Measurements from ENCODE around the gene SETD4.

- TF ChIP-seq CTCF (IDR thresholded peaks at IDR 0.05): no peak
- no peak for TF ChIP-seq POLR2A (IDR thresholded peaks at IDR 0.05)
Observed at GRCh38 chr21:35988416-35989137, 71.7 kb downstream of the SETD4 start.

All from right lobe of liver (tissue), 4 donors.